ENCODE data around the gene ZNF608. TPM values are rescaled to one million over a fixed set of nuclear protein-coding genes. Genes with fewer than 3 reads are reported as not detected.
A peak's percentile ranks its signal among the peaks of the same experiment; 100 is the strongest.

ZNF608 gene
- total RNA-seq, 2 experiments from 2014 or later: 22.6 to 58.8 TPM

DNA sequence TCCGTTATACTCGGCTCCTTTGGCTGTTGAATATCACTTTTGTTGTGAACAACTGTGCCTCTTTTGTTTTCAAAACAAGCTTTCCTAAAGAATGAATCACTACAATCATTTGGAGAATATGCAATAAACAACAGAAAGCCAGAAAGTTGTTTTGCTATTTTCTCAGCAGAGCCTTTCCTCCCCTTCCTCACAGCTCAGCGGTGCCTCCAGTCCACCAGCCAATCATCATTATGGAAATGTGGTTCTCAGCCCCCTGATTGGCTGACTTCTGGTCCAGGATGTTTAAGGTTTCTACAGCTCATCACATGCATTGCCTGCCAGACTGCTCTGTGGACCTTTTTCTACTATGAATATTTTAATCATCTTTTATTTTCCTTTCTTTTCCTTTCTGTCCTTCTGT, 9.1 kb upstream of the ZNF608 start:
- intact Hi-C loops (cut with micrococcal nuclease; ENCODE audit: unreplicated experiment): no loop called here
- no peaks in the 10 kb centered on the region for H3K9me2 ChIP-seq (ENCODE audit: insufficient read depth, low read length)
- peak; percentile 29 for DNase-seq (ENCODE audit: low spot score)
- ChIA-PET CTCF (ENCODE audit: unreplicated experiment) (no interaction called here), POLR2A (interaction anchor here (0.7 to 1.1 kb wide), 6 partner anchors 9 to 779 kb away, joined by 3 to 5 read pairs (median 3); no protein-coding TSS in a partner anchor)
- BruUV-seq (replicated peaks): no TSS peak
- peak overlapping the region; percentile 98; the same call in 1 of the 2 replicates for H2AFZ ChIP-seq (ENCODE audit: low read length)
- H3K36me3 ChIP-seq (ENCODE audit: insufficient read depth, low read length): no peaks in the 10 kb centered on the region
- peaks cover 34% of the 10 kb centered on the region for H3K4me1 ChIP-seq (ENCODE audit: insufficient read depth, low read length, poor library complexity, severe bottlenecking)
- H3K79me2 ChIP-seq (ENCODE audit: insufficient read depth, low read depth, low read length): no peaks in the 10 kb centered on the region
- no peak overlapping the region for H3K4me2 ChIP-seq (ENCODE audit: low read length)
- no peak overlapping the region for H3K27ac ChIP-seq (ENCODE audit: low read depth, low read length, poor library complexity, severe bottlenecking)
- H3K4me3 ChIP-seq (ENCODE audit: low read depth, low read length, poor library complexity, severe bottlenecking): no peak overlapping the region
- H3K9me3 ChIP-seq (ENCODE audit: low read length): no peaks in the 10 kb centered on the region
- TF ChIP-seq CTCF (conservative IDR thresholded peaks at IDR 0.05; ENCODE audit: low read length) (no peak), EZH2phosphoT487 (IDR thresholded peaks at IDR 0.05; ENCODE audit: borderline replicate concordance, low read depth, low read length) (no peak)
- no peaks in the 10 kb centered on the region for H4K20me1 ChIP-seq (ENCODE audit: insufficient read depth, low read length)

DNA sequence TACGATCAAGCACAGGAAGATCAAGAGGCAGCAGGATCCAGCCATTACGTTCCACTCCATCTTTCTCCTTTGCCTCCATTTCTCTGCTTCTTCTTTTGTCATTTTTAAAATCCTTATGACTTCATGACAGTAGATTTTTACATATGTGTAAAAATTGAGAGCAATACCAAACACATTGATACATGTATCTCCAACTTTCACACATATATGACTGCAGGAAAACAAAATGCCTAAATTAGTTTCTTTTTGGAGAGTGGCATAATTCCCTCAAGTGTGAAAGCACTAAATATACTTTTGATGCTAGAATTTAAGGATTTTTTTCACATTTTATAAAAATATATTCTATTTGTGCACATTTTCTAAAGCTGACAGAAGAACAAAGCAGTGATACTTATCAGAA, 8.6 kb upstream of the ZNF608 start:
- peaks cover 34% of the 10 kb centered on the region for H3K4me1 ChIP-seq (ENCODE audit: insufficient read depth, low read length, poor library complexity, severe bottlenecking)
- TF ChIP-seq CTCF (conservative IDR thresholded peaks at IDR 0.05; ENCODE audit: low read length) (no peak), EZH2phosphoT487 (IDR thresholded peaks at IDR 0.05; ENCODE audit: borderline replicate concordance, low read depth, low read length) (no peak)
- no peaks in the 10 kb centered on the region for H4K20me1 ChIP-seq (ENCODE audit: insufficient read depth, low read length)
- peak overlapping the region; percentile 98 for H2AFZ ChIP-seq (ENCODE audit: low read length)
- no peaks in the 10 kb centered on the region for H3K9me2 ChIP-seq (ENCODE audit: insufficient read depth, low read length)
- POLR2A ChIA-PET: interaction anchor here (0.8 to 1.3 kb wide), 7 partner anchors 9 to 778 kb away, joined by 3 to 6 read pairs (median 3); no protein-coding TSS in a partner anchor
- no peaks in the 10 kb centered on the region for H3K36me3 ChIP-seq (ENCODE audit: insufficient read depth, low read length)
- no peak overlapping the region for H3K27ac ChIP-seq (ENCODE audit: low read depth, low read length, poor library complexity, severe bottlenecking)
- CTCF ChIA-PET (ENCODE audit: unreplicated experiment): no interaction called here
- intact Hi-C loops (cut with micrococcal nuclease; ENCODE audit: unreplicated experiment): no loop called here
- peak overlapping the region; percentile 77 for H3K4me2 ChIP-seq (ENCODE audit: low read length)
- DNase-seq (ENCODE audit: low spot score): no peak
- BruUV-seq (replicated peaks): no TSS peak
- peak overlapping the region; percentile 47 for H3K4me3 ChIP-seq (ENCODE audit: low read depth, low read length, poor library complexity, severe bottlenecking)
- no peaks in the 10 kb centered on the region for H3K79me2 ChIP-seq (ENCODE audit: insufficient read depth, low read depth, low read length)
- no peaks in the 10 kb centered on the region for H3K9me3 ChIP-seq (ENCODE audit: low read length)

- Histone ChIP-seq H3K9me3 (ENCODE audit: low read length) (no peaks in the 10 kb centered on the region), H3K27ac (ENCODE audit: low read depth, low read length, poor library complexity, severe bottlenecking) (no peak overlapping the region), H3K4me3 (ENCODE audit: low read depth, low read length, poor library complexity, severe bottlenecking) (peak overlapping the region; percentile 47), H3K4me1 (ENCODE audit: insufficient read depth, low read length, poor library complexity, severe bottlenecking) (peaks cover 38% of the 10 kb centered on the region), H3K9me2 (ENCODE audit: insufficient read depth, low read length) (no peaks in the 10 kb centered on the region), H4K20me1 (ENCODE audit: insufficient read depth, low read length) (no peaks in the 10 kb centered on the region), H3K79me2 (ENCODE audit: insufficient read depth, low read depth, low read length) (no peaks in the 10 kb centered on the region), H3K36me3 (ENCODE audit: insufficient read depth, low read length) (no peaks in the 10 kb centered on the region), H3K4me2 (ENCODE audit: low read length) (peak overlapping the region; percentile 77), H2AFZ (ENCODE audit: low read length) (peak overlapping the region; percentile 98)
- CTCF ChIA-PET (ENCODE audit: unreplicated experiment): no interaction called here
- POLR2A ChIA-PET: interaction anchor here (0.6 to 1.3 kb wide), 12 partner anchors 10 to 819 kb away, joined by 3 to 6 read pairs (median 3); no protein-coding TSS in a partner anchor
- peak; percentile 39 for DNase-seq (ENCODE audit: low spot score)
- no TSS peak for BruUV-seq (replicated peaks)
- intact Hi-C loops (cut with micrococcal nuclease; ENCODE audit: unreplicated experiment): no loop called here
- TF ChIP-seq CTCF (conservative IDR thresholded peaks at IDR 0.05; ENCODE audit: low read length) (no peak), EZH2phosphoT487 (IDR thresholded peaks at IDR 0.05; ENCODE audit: borderline replicate concordance, low read depth, low read length) (no peak)
Measured at GRCh38 chr5:124754206-124754927, 7.9 kb upstream of the ZNF608 start.
